ENCODE data around the gene SERP2. TPM values are rescaled to one million over a fixed set of nuclear protein-coding genes. Genes with fewer than 3 reads are reported as not detected.

Gene SERP2
- total RNA-seq, 1 experiment from 2014 or later = not detected

- ChIA-PET POLR2A (interaction anchor here (1.4 kb wide), 1 partner anchor 21 kb away, joined by 4 read pairs; no protein-coding TSS in a partner anchor), RAD21 (ENCODE audit: low non-redundant PET in 1 of 2, low total read pairs in 2 of 2, uncharacterized antibody in 2 of 2, unreplicated experiment in 2 of 2) (no interaction called here), CTCF (no interaction called here)
- H3K4me1 ChIP-seq (ENCODE audit: control insufficient read depth in 1 of 2, insufficient read depth in 2 of 2, low read length in 2 of 2) = peaks cover 8 to 15% of the 10 kb centered on the region in 2 experiments
- H3K27me3 ChIP-seq (ENCODE audit: insufficient read depth, low read length) = no peaks in the 10 kb centered on the region
- TF ChIP-seq EZH2phosphoT487 (IDR thresholded peaks at IDR 0.05; ENCODE audit: borderline replicate concordance) (no peak), MAX (IDR thresholded peaks at IDR 0.05) (no peak), EGR1 (IDR thresholded peaks at IDR 0.05; ENCODE audit: low read depth) (no peak), ELF1 (IDR thresholded peaks at IDR 0.05; ENCODE audit: borderline replicate concordance, low read depth) (no peak), SIN3A (IDR thresholded peaks at IDR 0.05; ENCODE audit: low read depth) (no peak), POLR2AphosphoS5 (IDR thresholded peaks at IDR 0.05; ENCODE audit: low read depth, low read length) (no peak), ZNF274 (IDR thresholded peaks at IDR 0.05; ENCODE audit: low read depth, low read length) (no peak), JUND (IDR thresholded peaks at IDR 0.05) (no peak), SP1 (IDR thresholded peaks at IDR 0.05; ENCODE audit: low read depth) (no peak), SRF (IDR thresholded peaks at IDR 0.05; ENCODE audit: low read depth) (no peak), FOSL1 (IDR thresholded peaks at IDR 0.05; ENCODE audit: low read depth) (no peak), POLR2A (IDR thresholded peaks at IDR 0.05; ENCODE audit: borderline replicate concordance, extremely low read depth, insufficient read depth, insufficient read length) (no peak), YY1 (IDR thresholded peaks at IDR 0.05; ENCODE audit: extremely low read depth, insufficient replicate concordance, low read depth, low read length) (no peak)
- TF ChIP-seq, protein P1, sequence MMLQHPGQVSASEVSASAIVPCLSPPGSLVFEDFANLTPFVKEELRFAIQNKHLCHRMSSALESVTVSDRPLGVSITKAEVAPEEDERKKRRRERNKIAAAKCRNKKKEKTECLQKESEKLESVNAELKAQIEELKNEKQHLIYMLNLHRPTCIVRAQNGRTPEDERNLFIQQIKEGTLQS (IDR thresholded peaks at IDR 0.05) = no peak
- no peak overlapping the region for H2AFZ ChIP-seq (ENCODE audit: low read depth, low read length, poor library complexity, severe bottlenecking)
- no peak overlapping the region for H3K27ac ChIP-seq (ENCODE audit: low read depth, low read length)
- BruUV-seq (replicated peaks) = no TSS peak
- no peaks in the 10 kb centered on the region for H3K79me2 ChIP-seq (ENCODE audit: insufficient read depth, low read length)
- no peak overlapping the region for H3K4me2 ChIP-seq (ENCODE audit: low read length)
- no peak for DNase-seq (ENCODE audit: low read depth, low spot score)
- H4K20me1 ChIP-seq (ENCODE audit: insufficient read depth) = no peaks in the 10 kb centered on the region
- H3K9me2 ChIP-seq (ENCODE audit: insufficient read depth) = no peaks in the 10 kb centered on the region
- intact Hi-C loops (cut with micrococcal nuclease) = no loop called here
- no peak overlapping the region for H3K4me3 ChIP-seq (replicated peaks in 1 of 2; ENCODE audit: low read depth in 1 of 2, low read length in 2 of 2)
- no peak for ATAC-seq
- H3K9ac ChIP-seq (ENCODE audit: low read length) = no peak overlapping the region
- no peaks in the 10 kb centered on the region for H3K9me3 ChIP-seq (ENCODE audit: control insufficient read depth in 1 of 2, insufficient read depth in 1 of 2, low read depth in 1 of 2, low read length in 2 of 2)
- H3K36me3 ChIP-seq (ENCODE audit: control insufficient read depth in 1 of 2, insufficient read depth in 2 of 2, low read length in 2 of 2) = no peaks in the 10 kb centered on the region
Observed at GRCh38 chr13:44409595-44409994, 36.0 kb downstream of the SERP2 start.

All from HCT116 (cell line).